Hepatocyte (in vitro differentiated cells): ENCODE results near the gene STAP1. TPM values are rescaled to one million over a fixed set of nuclear protein-coding genes. Genes with fewer than 3 reads are reported as not detected.

Experiments used
- DNase-seq: peaks from one replicate; pipeline ENCODE4 v3.0.0-alpha.2; 2016; ENCODE audit warnings: low spot score
- H2AFZ ChIP-seq: fragments of 200-600 bp; sonication (generic); 2 replicates; pipeline ENCODE4 v1.6.0; 2016; ENCODE audit warnings: antibody characterized with exemption, mild to moderate bottlenecking
- H3K27ac ChIP-seq: fragments of 200-600 bp; sonication (generic); 2 replicates; pipeline ENCODE4 v1.5.1; 2016; ENCODE audit warnings: mild to moderate bottlenecking
- H3K27me3 ChIP-seq: fragments of 200-600 bp; sonication (generic); 2 replicates; pipeline ENCODE4 v1.6.1; 2016
- H3K36me3 ChIP-seq: fragments of 200-600 bp; sonication (generic); replicated peaks from 2 replicates; pipeline ENCODE4 v1.5.1; 2016; ENCODE audit warnings: low read depth; ENCODE audit not compliant: insufficient read depth
- H3K4me1 ChIP-seq: fragments of 200-600 bp; sonication (generic); 2 replicates; pipeline ENCODE4 v1.5.1; 2016; ENCODE audit warnings: mild to moderate bottlenecking, moderate library complexity; ENCODE audit not compliant: insufficient read depth
- H3K4me2 ChIP-seq: fragments of 200-600 bp; sonication (generic); 2 replicates; pipeline ENCODE4 v1.6.0; 2016
- H3K4me3 ChIP-seq: fragments of 200-600 bp; sonication (generic); 2 replicates; pipeline ENCODE4 v1.5.1; 2016; ENCODE audit warnings: mild to moderate bottlenecking
- H3K79me2 ChIP-seq: fragments of 200-600 bp; sonication (generic); 2 replicates; pipeline ENCODE4 v1.6.0; 2017; ENCODE audit warnings: mild to moderate bottlenecking
- H3K9me2 ChIP-seq: fragments of 200-600 bp; sonication (generic); replicated peaks from 2 replicates; pipeline ENCODE4 v1.6.0; 2017; ENCODE audit warnings: mild to moderate bottlenecking; ENCODE audit not compliant: insufficient read depth
- H3K9me3 ChIP-seq: fragments of 200-600 bp; sonication (generic); 2 replicates; pipeline ENCODE4 v1.5.1; 2016; ENCODE audit warnings: low read depth, mild to moderate bottlenecking
- H4K20me1 ChIP-seq: fragments of 200-600 bp; sonication (generic); 2 replicates; pipeline ENCODE4 v1.6.0; 2016; ENCODE audit warnings: mild to moderate bottlenecking; ENCODE audit not compliant: insufficient read depth, poor library complexity, severe bottlenecking
- CTCF ChIP-seq: fragments of 200-600 bp; sonication (generic); IDR thresholded peaks from 2 replicates; pipeline ENCODE4 v1.5.1; 2016; ENCODE audit warnings: antibody characterized with exemption, mild to moderate bottlenecking; ENCODE audit not compliant: poor library complexity
- EZH2 ChIP-seq: fragments of 200-600 bp; sonication (generic); IDR thresholded peaks from 2 replicates; pipeline ENCODE4 v1.6.1; 2016; ENCODE audit warnings: antibody characterized with exemption, mild to moderate bottlenecking, borderline replicate concordance
- EZH2phosphoT487 ChIP-seq: fragments of 200-600 bp; sonication (generic); IDR thresholded peaks from one replicate; pipeline ENCODE4 v1.6.1; 2018; ENCODE audit warnings: antibody characterized with exemption, mild to moderate bottlenecking, low read depth, moderate library complexity; ENCODE audit not compliant: unreplicated experiment, severe bottlenecking
- polyA plus RNA-seq: library from polyadenylated mRNA; unstranded; fragments of >200 nt; fragmentation: Nextera tagmentation; extraction: Ambion mirVana; gene quantifications from 2 replicates; pipeline ENCODE4 v1.2.1, GENCODE V29; 2016
- small RNA-seq: library from RNA; depleted of rRNA; stranded (forward); fragments of <200 nt; gene quantifications from one replicate; pipeline ENCODE3, GENCODE V24; 2014
- total RNA-seq: library from RNA; depleted of rRNA; stranded (reverse); fragments of >200 nt; gene quantifications from 2 replicates; pipeline ENCODE4 v1.2.3, GENCODE V29; 2014

STAP1 gene
- total and polyA plus RNA-seq, 2 experiments from 2014 or later = not detected

GRCh38 chr4:67651536-67651935 is 93.0 kb downstream of the STAP1 start:
- H4K20me1 ChIP-seq = no peaks in the 10 kb centered on the region
- H3K9me3 ChIP-seq = no peaks in the 10 kb centered on the region
- H3K4me3 ChIP-seq = no peak overlapping the region
- H3K27ac ChIP-seq = no peak overlapping the region
- H3K79me2 ChIP-seq = no peaks in the 10 kb centered on the region
- no peak for TF ChIP-seq CTCF
- TF ChIP-seq EZH2phosphoT487 = no peak
- TF ChIP-seq EZH2 = no peak
- DNase-seq = no peak
- no peaks in the 10 kb centered on the region for H3K27me3 ChIP-seq
- H3K4me2 ChIP-seq = no peak overlapping the region
- H3K9me2 ChIP-seq = no peaks in the 10 kb centered on the region
- H3K36me3 ChIP-seq = no peaks in the 10 kb centered on the region
- H2AFZ ChIP-seq = no peak overlapping the region
- H3K4me1 ChIP-seq = no peaks in the 10 kb centered on the region

Small RNAs within 50 kb of the gene (small RNA-seq; reads per million reads assigned to genes)
- gene AC096720.1 = not detected

Other genes with a start within 250 kb of the STAP1 start
- gene CENPC, start 13.2 kb upstream of the STAP1 start, total RNA-seq = 19.7 and 20.8 TPM in 2 replicates
- gene CENPC, start 13.2 kb upstream of the STAP1 start, polyA plus RNA-seq = 11.2 and 12.2 TPM in 2 replicates
- 96.1 and 123 TPM in 2 replicates for gene UBA6, start 142.4 kb downstream of the STAP1 start, total RNA-seq
- 13.3 and 15.8 TPM in 2 replicates for gene UBA6, start 142.4 kb downstream of the STAP1 start, polyA plus RNA-seq
- not detected in 2 replicates for gene GNRHR, start 195.7 kb downstream of the STAP1 start, total RNA-seq
- gene GNRHR, start 195.7 kb downstream of the STAP1 start, polyA plus RNA-seq = not detected in 2 replicates